ENCODE data around the gene SIX4.

GRCh38 chr14:60736494-60736893 is 12.3 kb upstream of the SIX4 start:
- TF ChIP-seq, protein P1, sequence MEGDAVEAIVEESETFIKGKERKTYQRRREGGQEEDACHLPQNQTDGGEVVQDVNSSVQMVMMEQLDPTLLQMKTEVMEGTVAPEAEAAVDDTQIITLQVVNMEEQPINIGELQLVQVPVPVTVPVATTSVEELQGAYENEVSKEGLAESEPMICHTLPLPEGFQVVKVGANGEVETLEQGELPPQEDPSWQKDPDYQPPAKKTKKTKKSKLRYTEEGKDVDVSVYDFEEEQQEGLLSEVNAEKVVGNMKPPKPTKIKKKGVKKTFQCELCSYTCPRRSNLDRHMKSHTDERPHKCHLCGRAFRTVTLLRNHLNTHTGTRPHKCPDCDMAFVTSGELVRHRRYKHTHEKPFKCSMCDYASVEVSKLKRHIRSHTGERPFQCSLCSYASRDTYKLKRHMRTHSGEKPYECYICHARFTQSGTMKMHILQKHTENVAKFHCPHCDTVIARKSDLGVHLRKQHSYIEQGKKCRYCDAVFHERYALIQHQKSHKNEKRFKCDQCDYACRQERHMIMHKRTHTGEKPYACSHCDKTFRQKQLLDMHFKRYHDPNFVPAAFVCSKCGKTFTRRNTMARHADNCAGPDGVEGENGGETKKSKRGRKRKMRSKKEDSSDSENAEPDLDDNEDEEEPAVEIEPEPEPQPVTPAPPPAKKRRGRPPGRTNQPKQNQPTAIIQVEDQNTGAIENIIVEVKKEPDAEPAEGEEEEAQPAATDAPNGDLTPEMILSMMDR (IDR thresholded peaks at IDR 0.05) = no peak
- TF ChIP-seq ZNF302 (CRISPR knock-in tag; IDR thresholded peaks at IDR 0.05) = no peak

All from A549 (cell line).